ENCODE data around the gene KCNMB2. TPM values are rescaled to one million over a fixed set of nuclear protein-coding genes. Genes with fewer than 3 reads are reported as not detected.

The KCNMB2 gene
- total and polyA plus RNA-seq, 2 experiments from 2014 or later: 2.4 TPM; not detected in 1

DNA sequence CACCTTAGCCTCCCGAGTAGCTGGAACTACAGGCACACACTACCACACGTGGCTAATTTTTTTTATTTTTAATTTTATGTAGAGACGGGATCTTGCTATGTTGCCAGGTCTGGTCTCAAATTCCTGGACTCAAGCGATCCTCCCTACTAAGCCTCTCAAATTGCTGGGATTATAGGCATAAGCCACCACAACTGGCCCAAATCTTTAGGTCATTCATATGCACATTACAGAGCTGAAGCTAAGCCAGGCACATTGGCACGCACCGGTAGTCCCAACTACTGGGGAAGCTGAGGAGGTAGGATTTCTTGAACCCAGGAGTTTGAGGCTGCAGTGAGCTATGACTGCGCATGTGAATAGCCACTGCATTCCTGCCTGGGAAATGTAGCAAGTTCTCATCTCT, 269.5 kb downstream of the KCNMB2 start:
- Histone ChIP-seq H4K20me1 (ENCODE audit: insufficient read depth, poor library complexity, severe bottlenecking) (no peaks in the 10 kb centered on the region), H3K4me2 (no peak overlapping the region), H3K36me3 (replicated peaks; ENCODE audit: insufficient read depth, low read depth) (no peaks in the 10 kb centered on the region), H3K27me3 (no peaks in the 10 kb centered on the region), H3K79me2 (no peaks in the 10 kb centered on the region), H3K9me3 (ENCODE audit: low read depth) (no peaks in the 10 kb centered on the region), H3K4me1 (ENCODE audit: insufficient read depth) (no peaks in the 10 kb centered on the region), H2AFZ (no peak overlapping the region), H3K4me3 (no peak overlapping the region), H3K9me2 (replicated peaks; ENCODE audit: insufficient read depth) (no peaks in the 10 kb centered on the region), H3K27ac (no peak overlapping the region)
- TF ChIP-seq EZH2phosphoT487 (IDR thresholded peaks at IDR 0.05; ENCODE audit: low read depth, severe bottlenecking, unreplicated experiment): no peak
- WGBS (ENCODE audit: low lambda C conversion rate, missing lambda C conversion rate): 79% methylated on average over 7 of the region's 7 CpGs
- no peak for DNase-seq (ENCODE audit: low spot score)

- Histone ChIP-seq H4K20me1 (ENCODE audit: insufficient read depth, poor library complexity, severe bottlenecking) (no peaks in the 10 kb centered on the region), H3K27ac (no peak overlapping the region), H3K9me3 (ENCODE audit: low read depth) (no peaks in the 10 kb centered on the region), H3K27me3 (no peaks in the 10 kb centered on the region), H3K4me3 (no peak overlapping the region), H3K9me2 (replicated peaks; ENCODE audit: insufficient read depth) (no peaks in the 10 kb centered on the region), H3K4me1 (ENCODE audit: insufficient read depth) (no peaks in the 10 kb centered on the region), H3K79me2 (no peaks in the 10 kb centered on the region), H3K36me3 (replicated peaks; ENCODE audit: insufficient read depth, low read depth) (no peaks in the 10 kb centered on the region), H2AFZ (no peak overlapping the region), H3K4me2 (no peak overlapping the region)
- TF ChIP-seq EZH2 (IDR thresholded peaks at IDR 0.05; ENCODE audit: borderline replicate concordance) (no peak), EZH2phosphoT487 (IDR thresholded peaks at IDR 0.05; ENCODE audit: low read depth, severe bottlenecking, unreplicated experiment) (no peak), CTCF (IDR thresholded peaks at IDR 0.05; ENCODE audit: poor library complexity) (no peak)
- DNase-seq (ENCODE audit: low spot score): no peak
- 92% methylated on average over 1 of the region's 1 CpG for WGBS (ENCODE audit: low lambda C conversion rate, missing lambda C conversion rate)
Observed at GRCh38 chr3:178806651-178807050, 270.4 kb downstream of the KCNMB2 start.

DNA sequence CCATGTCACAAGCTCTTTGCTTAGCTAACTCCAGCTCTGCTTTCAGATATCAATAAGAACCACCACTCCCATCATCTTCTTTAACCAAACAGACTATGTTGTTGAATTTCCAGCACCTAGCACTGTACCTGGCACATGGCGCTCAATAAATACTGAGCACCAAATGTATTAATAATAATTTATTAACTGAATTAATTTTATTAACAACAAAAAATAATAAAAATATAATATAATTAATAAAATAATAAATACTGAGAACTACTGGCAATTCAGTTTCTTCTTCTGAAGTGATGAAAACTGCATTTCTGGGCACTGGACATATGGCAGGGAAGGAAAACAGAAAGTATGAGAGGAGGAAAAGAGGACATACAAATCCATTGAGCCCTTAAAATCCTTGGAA, 271.5 kb downstream of the KCNMB2 start:
- no peak overlapping the region for H3K4me3 ChIP-seq
- H3K9me2 ChIP-seq (replicated peaks; ENCODE audit: insufficient read depth): no peaks in the 10 kb centered on the region
- 97% methylated on average over 1 of the region's 1 CpG for WGBS (ENCODE audit: low lambda C conversion rate, missing lambda C conversion rate)
- no peaks in the 10 kb centered on the region for H4K20me1 ChIP-seq (ENCODE audit: insufficient read depth, poor library complexity, severe bottlenecking)
- H3K79me2 ChIP-seq: no peaks in the 10 kb centered on the region
- H3K27ac ChIP-seq: no peak overlapping the region
- DNase-seq (ENCODE audit: low spot score): no peak
- H3K4me1 ChIP-seq (ENCODE audit: insufficient read depth): no peaks in the 10 kb centered on the region
- no peak for TF ChIP-seq EZH2phosphoT487 (IDR thresholded peaks at IDR 0.05; ENCODE audit: low read depth, severe bottlenecking, unreplicated experiment)
- TF ChIP-seq EZH2 (IDR thresholded peaks at IDR 0.05; ENCODE audit: borderline replicate concordance): no peak
- no peak for TF ChIP-seq CTCF (IDR thresholded peaks at IDR 0.05; ENCODE audit: poor library complexity)
- no peak overlapping the region for H3K4me2 ChIP-seq
- H3K36me3 ChIP-seq (replicated peaks; ENCODE audit: insufficient read depth, low read depth): no peaks in the 10 kb centered on the region
- no peaks in the 10 kb centered on the region for H3K9me3 ChIP-seq (ENCODE audit: low read depth)
- H2AFZ ChIP-seq: no peak overlapping the region
- H3K27me3 ChIP-seq: no peaks in the 10 kb centered on the region

- WGBS (ENCODE audit: low lambda C conversion rate, missing lambda C conversion rate): 94% methylated on average over 1 of the region's 1 CpG
- H3K36me3 ChIP-seq (replicated peaks; ENCODE audit: insufficient read depth, low read depth): no peaks in the 10 kb centered on the region
- no peaks in the 10 kb centered on the region for H3K9me3 ChIP-seq (ENCODE audit: low read depth)
- TF ChIP-seq EZH2phosphoT487 (IDR thresholded peaks at IDR 0.05; ENCODE audit: low read depth, severe bottlenecking, unreplicated experiment): no peak
- TF ChIP-seq CTCF (IDR thresholded peaks at IDR 0.05; ENCODE audit: poor library complexity): no peak
- TF ChIP-seq EZH2 (IDR thresholded peaks at IDR 0.05; ENCODE audit: borderline replicate concordance): no peak
- H3K27me3 ChIP-seq: no peaks in the 10 kb centered on the region
- no peaks in the 10 kb centered on the region for H3K9me2 ChIP-seq (replicated peaks; ENCODE audit: insufficient read depth)
- no peak overlapping the region for H3K4me3 ChIP-seq
- H2AFZ ChIP-seq: no peak overlapping the region
- no peaks in the 10 kb centered on the region for H4K20me1 ChIP-seq (ENCODE audit: insufficient read depth, poor library complexity, severe bottlenecking)
- no peak for DNase-seq (ENCODE audit: low spot score)
- H3K4me2 ChIP-seq: no peak overlapping the region
- H3K4me1 ChIP-seq (ENCODE audit: insufficient read depth): no peaks in the 10 kb centered on the region
- no peak overlapping the region for H3K27ac ChIP-seq
- H3K79me2 ChIP-seq: no peaks in the 10 kb centered on the region
Observed at GRCh38 chr3:178808748-178809147, 272.5 kb downstream of the KCNMB2 start.

Measured in hepatocyte (in vitro differentiated cells).